NCI-H446 (cell line): ENCODE results near the gene MORN1.

Source experiments
- DNase-seq, 2 experiments: peaks; one replicate each; lab custom pipeline; 2025; lab: John Stamatoyannopoulos, UW

Gene MORN1

GRCh38 chr1:2350911-2351655 is 40.3 kb downstream of the MORN1 start:
- DNase-seq: no peak

GRCh38 chr1:2350501-2350900 is 40.9 kb downstream of the MORN1 start:
- DNase-seq: no peak

GRCh38 chr1:2349806-2350205 is 41.5 kb downstream of the MORN1 start:
- DNase-seq: no peak

- DNase-seq: no peak
Observed at GRCh38 chr1:2348346-2349325, 42.7 kb downstream of the MORN1 start.

- DNase-seq: no peak
Observed at GRCh38 chr1:2347896-2348295, 43.5 kb downstream of the MORN1 start.

GRCh38 chr1:2347409-2347785 is 44.0 kb downstream of the MORN1 start:
- no peak for DNase-seq

GRCh38 chr1:2346691-2347408 is 44.5 kb downstream of the MORN1 start:
- DNase-seq: no peak

GRCh38 chr1:2345297-2346075 is 45.9 kb downstream of the MORN1 start:
- no peak for DNase-seq

GRCh38 chr1:2344744-2345296 is 46.5 kb downstream of the MORN1 start:
- DNase-seq: no peak

- DNase-seq: no peak
Observed at GRCh38 chr1:2344121-2344681, 47.2 kb downstream of the MORN1 start.

- no peak for DNase-seq
Observed at GRCh38 chr1:2343023-2343935, 48.1 kb downstream of the MORN1 start.

- DNase-seq: no peak
Observed at GRCh38 chr1:2342384-2343022, 48.9 kb downstream of the MORN1 start.

- DNase-seq: no peak
Observed at GRCh38 chr1:2341706-2342383, 49.5 kb downstream of the MORN1 start.

GRCh38 chr1:2340918-2341254 is 50.5 kb downstream of the MORN1 start:
- no peak for DNase-seq

GRCh38 chr1:2340086-2340917 is 51.1 kb downstream of the MORN1 start:
- no peak for DNase-seq

GRCh38 chr1:2339206-2340085 is 51.9 kb downstream of the MORN1 start:
- DNase-seq: no peak

- DNase-seq: no peak
Observed at GRCh38 chr1:2337501-2337900, 53.9 kb downstream of the MORN1 start.
